OCI-LY3 (cell line): ENCODE measurements around the gene PSMA7.

Experiments used
- CTCF ChIP-seq: fragments of 200-600, 300-600 bp; sonication (generic); IDR thresholded peaks from 2 replicates; pipeline ENCODE4 v1.5.1; 2014; ENCODE audit warnings: antibody characterized with exemption, low read length, low read depth
- EZH2phosphoT487 ChIP-seq: fragments of 200-600 bp; shearing (Covaris generic); IDR thresholded peaks from 2 replicates; pipeline ENCODE4 v1.6.1; 2018; ENCODE audit warnings: antibody characterized with exemption, mixed run types, low read depth

- TF ChIP-seq CTCF, result no peak
- TF ChIP-seq EZH2phosphoT487, result no peak
Observed at GRCh38 chr20:62191781-62192559, 48.8 kb upstream of the PSMA7 start.
